GM06990 (cell line): Measurements from ENCODE around the gene HCN2.
"Not testable (repeated sequence)": the region's sequence is repeated elsewhere in the genome, so short reads cannot be mapped to it uniquely, and the experiment has no call there.

ENCODE experiments used
- DNase-seq: peaks from one replicate; pipeline ENCODE4 v3.0.0-alpha.2; 2011; ENCODE audit not compliant: insufficient read length; ENCODE audit errors: extremely low read depth
- H3K27me3 ChIP-seq: replicated peaks from 2 replicates; pipeline ENCODE4 v1.6.0; 2011; ENCODE audit warnings: low read length; ENCODE audit not compliant: control insufficient read depth, insufficient read depth
- H3K36me3 ChIP-seq: 2 replicates; pipeline ENCODE4 v1.5.1; 2011; ENCODE audit warnings: low read length; ENCODE audit not compliant: control insufficient read depth, insufficient read depth
- H3K4me3 ChIP-seq: replicated peaks from 2 replicates; pipeline ENCODE4 v1.5.1; 2011; ENCODE audit warnings: low read depth, mild to moderate bottlenecking, control low read depth, low read length
- TF ChIP-seq, protein P1 (sequence below): IDR thresholded peaks from 2 replicates; pipeline ENCODE4 v1.5.1; 2011; ENCODE audit warnings: low read length, control low read depth, mild to moderate bottlenecking, inconsistent platforms; ENCODE audit not compliant: insufficient read depth, poor library complexity, severe bottlenecking

The HCN2 gene

DNA sequence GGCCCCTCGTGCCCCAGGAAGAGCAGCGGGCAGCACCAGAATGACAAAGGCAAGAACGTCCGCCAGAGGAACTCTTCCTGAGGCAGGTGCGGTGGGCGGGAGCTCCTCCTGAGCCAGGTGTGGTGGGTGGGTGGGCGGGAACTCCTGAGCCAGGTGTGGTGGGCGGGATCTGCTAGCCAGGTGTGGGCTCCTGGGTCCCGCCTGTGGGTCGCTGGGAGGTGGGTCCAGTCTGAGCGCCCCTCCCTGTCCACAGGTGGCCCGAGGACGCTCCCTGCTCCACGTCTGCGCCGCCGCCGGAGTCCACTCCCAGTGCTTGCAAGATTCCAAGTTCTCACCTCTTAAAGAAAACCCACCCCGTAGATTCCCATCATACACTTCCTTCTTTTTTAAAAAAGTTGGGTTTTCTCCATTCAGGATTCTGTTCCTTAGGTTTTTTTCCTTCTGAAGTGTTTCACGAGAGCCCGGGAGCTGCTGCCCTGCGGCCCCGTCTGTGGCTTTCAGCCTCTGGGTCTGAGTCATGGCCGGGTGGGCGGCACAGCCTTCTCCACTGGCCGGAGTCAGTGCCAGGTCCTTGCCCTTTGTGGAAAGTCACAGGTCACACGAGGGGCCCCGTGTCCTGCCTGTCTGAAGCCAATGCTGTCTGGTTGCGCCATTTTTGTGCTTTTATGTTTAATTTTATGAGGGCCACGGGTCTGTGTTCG lies 7.0 kb upstream of the HCN2 start:
- peaks cover 31% of the 10 kb centered on the region for H3K36me3 ChIP-seq
- TF ChIP-seq, protein P1, sequence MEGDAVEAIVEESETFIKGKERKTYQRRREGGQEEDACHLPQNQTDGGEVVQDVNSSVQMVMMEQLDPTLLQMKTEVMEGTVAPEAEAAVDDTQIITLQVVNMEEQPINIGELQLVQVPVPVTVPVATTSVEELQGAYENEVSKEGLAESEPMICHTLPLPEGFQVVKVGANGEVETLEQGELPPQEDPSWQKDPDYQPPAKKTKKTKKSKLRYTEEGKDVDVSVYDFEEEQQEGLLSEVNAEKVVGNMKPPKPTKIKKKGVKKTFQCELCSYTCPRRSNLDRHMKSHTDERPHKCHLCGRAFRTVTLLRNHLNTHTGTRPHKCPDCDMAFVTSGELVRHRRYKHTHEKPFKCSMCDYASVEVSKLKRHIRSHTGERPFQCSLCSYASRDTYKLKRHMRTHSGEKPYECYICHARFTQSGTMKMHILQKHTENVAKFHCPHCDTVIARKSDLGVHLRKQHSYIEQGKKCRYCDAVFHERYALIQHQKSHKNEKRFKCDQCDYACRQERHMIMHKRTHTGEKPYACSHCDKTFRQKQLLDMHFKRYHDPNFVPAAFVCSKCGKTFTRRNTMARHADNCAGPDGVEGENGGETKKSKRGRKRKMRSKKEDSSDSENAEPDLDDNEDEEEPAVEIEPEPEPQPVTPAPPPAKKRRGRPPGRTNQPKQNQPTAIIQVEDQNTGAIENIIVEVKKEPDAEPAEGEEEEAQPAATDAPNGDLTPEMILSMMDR: no peak
- DNase-seq: no peak
- H3K27me3 ChIP-seq: no peaks in the 10 kb centered on the region
- H3K4me3 ChIP-seq: no peak overlapping the region

DNA sequence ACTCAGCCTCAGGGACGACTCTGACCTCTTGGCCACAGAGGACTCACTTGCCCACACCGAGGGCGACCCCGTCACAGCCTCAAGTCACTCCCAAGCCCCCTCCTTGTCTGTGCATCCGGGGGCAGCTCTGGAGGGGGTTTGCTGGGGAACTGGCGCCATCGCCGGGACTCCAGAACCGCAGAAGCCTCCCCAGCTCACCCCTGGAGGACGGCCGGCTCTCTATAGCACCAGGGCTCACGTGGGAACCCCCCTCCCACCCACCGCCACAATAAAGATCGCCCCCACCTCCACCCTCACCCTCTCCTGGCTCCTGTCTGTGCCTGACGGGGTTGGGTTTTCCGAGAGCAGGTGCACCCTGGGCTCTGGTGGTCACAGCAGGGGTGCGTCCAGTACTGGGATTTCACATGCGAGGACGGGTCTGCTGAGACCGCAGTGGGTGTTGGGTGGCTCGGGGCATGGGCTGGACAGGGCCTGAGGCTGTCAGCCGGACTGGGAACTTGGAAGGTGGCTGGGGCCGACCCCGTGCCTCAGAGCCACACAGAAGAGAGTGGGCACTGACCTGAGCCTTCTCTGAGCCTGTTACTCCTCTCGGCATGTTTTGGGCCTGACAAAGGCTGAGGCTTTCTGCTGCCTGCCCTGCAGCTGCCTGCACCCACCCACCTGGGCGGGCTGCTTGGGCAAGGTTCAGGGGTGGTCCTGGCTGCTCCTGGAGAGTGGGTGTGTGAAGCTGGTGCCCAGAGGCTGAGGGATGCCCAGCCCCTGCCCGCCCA lies 6.3 kb upstream of the HCN2 start:
- no peak overlapping the region for H3K4me3 ChIP-seq
- TF ChIP-seq, protein P1: no peak
- H3K36me3 ChIP-seq: peaks cover 26% of the 10 kb centered on the region
- DNase-seq: peak; percentile 10
- no peaks in the 10 kb centered on the region; the same call in 1 of the 2 replicates for H3K27me3 ChIP-seq

DNA sequence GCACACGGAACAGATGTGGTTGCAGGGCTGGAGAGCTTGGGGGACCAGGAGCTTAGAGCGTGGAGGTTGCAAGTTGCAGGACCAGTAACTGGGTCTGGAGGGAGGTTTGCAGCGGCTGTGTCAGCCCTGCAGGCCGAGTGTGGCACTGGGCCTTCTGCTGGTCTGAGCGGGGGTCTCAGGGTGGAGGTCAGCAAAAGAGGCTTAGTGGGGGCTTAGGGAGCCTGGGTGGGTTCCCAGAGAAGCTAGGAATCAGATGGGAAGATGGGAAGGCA lies 5.8 kb upstream of the HCN2 start:
- Histone ChIP-seq H3K36me3 (peaks cover 26% of the 10 kb centered on the region), H3K4me3 (no peak overlapping the region), H3K27me3 (no peaks in the 10 kb centered on the region; the same call in 1 of the 2 replicates)
- TF ChIP-seq, protein P1: no peak
- no peak for DNase-seq

DNA sequence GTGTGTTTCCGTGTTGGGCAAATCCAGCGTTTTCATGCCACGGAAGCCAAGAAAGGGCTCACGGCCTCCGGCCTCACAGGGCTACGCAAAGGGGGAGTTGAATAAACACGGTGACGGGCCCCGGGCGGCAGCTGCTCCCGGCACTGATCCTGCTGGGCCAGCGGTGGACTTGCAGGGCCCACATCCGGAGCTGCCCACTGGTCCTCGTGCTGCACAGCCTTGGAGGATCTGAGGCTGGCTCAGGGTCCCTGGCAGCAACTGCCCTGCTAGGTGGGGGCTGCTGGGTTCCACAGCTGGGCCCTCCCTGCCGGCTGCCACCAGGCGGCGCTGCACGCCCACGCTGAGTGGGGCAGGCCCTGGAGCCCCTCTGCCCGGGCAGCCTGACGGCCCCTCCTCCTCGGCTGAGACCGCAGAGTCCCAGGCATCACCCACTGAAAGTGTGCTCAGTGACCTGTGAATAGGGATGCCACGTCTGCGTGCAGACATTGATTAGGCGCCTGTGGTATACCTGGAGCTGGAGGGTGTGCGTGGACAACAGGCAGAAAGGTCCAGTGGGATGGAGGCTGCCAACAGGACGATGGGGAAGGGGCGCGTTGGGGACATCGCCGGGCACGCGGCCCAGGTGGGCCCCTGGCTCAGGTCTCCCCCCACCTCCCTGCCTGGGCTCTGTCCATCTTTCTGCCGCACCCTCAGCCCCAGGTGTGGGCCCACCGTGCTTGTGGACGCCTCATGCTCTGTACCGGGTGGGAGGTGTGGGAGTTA lies 5.3 kb upstream of the HCN2 start:
- no peak overlapping the region for H3K4me3 ChIP-seq
- H3K36me3 ChIP-seq: peaks cover 22% of the 10 kb centered on the region
- H3K27me3 ChIP-seq: no peaks in the 10 kb centered on the region; the same call in 1 of the 2 replicates
- DNase-seq: peak; percentile 73
- TF ChIP-seq, protein P1: peak; percentile 97

DNA sequence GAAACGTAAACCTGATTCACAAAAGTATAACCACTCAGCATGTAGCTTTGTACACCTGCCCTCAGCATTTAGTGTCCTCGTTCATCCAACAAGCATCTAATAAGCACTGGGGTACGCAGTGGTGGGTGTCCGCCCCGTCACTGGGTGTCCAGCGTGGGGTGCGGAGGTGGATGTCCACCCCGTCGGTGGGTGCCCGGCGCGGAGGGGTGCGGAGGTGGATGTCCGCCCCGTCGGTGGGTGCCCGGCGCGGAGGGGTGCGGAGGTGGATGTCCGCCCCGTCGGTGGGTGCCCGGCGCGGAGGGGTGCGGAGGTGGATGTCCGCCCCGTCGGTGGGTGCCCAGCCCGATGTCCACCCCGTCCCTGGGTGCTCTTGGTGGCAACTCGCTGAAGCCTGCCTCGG lies 4.5 kb upstream of the HCN2 start:
- peaks cover 15% of the 10 kb centered on the region for H3K36me3 ChIP-seq
- DNase-seq, H3K4me3 ChIP-seq, H3K27me3 ChIP-seq: not testable (repeated sequence)
